Activated CD4-positive, alpha-beta T cell treated with anti-CD3 and anti-CD28 coated beads, Interleukin-2, amount 50 U/mL, for 24 hours (primary cell): ENCODE measurements around the gene ADH7.

ENCODE experiments used
- DNase-seq, 2 donors: peaks; one replicate each; pipeline ENCODE4 v3.0.0-alpha.2; 2020; ENCODE audit warnings: low read depth in 1 of 2, low spot score in 1 of 2

ADH7 gene

GRCh38 chr4:99435154-99435553 is at the start of gene ADH7:
ADH7 (minus strand) TSS chr4:99435342; CDS start chr4:99435233, 109 bp downstream.
- DNase-seq = no peak

GRCh38 chr4:99483636-99484035 is 48.5 kb upstream of the ADH7 start:
- DNase-seq = no peak

- DNase-seq = no peak
These were observed 38.0 kb upstream of the ADH7 start for GRCh38 chr4:99473131-99473530.

GRCh38 chr4:99471896-99472295 is 36.8 kb upstream of the ADH7 start:
- DNase-seq = no peak

GRCh38 chr4:99471349-99471748 is 36.2 kb upstream of the ADH7 start:
- DNase-seq = no peak

- DNase-seq = no peak
These were observed 33.7 kb upstream of the ADH7 start for GRCh38 chr4:99468889-99469288.

- DNase-seq = no peak
These were observed 32.7 kb upstream of the ADH7 start for GRCh38 chr4:99467887-99468286.

GRCh38 chr4:99463566-99463965 is 28.4 kb upstream of the ADH7 start:
- DNase-seq = no peak

- peak in 1 of 2 donors; percentile 52 for DNase-seq
These were observed 27.8 kb upstream of the ADH7 start for GRCh38 chr4:99462875-99463464.

- no peak for DNase-seq
These were observed 26.7 kb upstream of the ADH7 start for GRCh38 chr4:99461623-99462401.

GRCh38 chr4:99459546-99460042 is 24.5 kb upstream of the ADH7 start:
- no peak for DNase-seq

- no peak for DNase-seq
These were observed 23.8 kb upstream of the ADH7 start for GRCh38 chr4:99458911-99459447.

- DNase-seq = no peak
These were observed 22.5 kb upstream of the ADH7 start for GRCh38 chr4:99457676-99458075.

- DNase-seq = no peak
These were observed 22.1 kb upstream of the ADH7 start for GRCh38 chr4:99457270-99457669.

- no peak for DNase-seq
These were observed 12.4 kb upstream of the ADH7 start for GRCh38 chr4:99447513-99447912.

- peak in 1 of 2 donors; percentile 11 for DNase-seq
These were observed 11.9 kb upstream of the ADH7 start for GRCh38 chr4:99447079-99447478.

GRCh38 chr4:99438405-99438780 is 3.3 kb upstream of the ADH7 start:
- no peak for DNase-seq

GRCh38 chr4:99437723-99438404 is 2.7 kb upstream of the ADH7 start:
- DNase-seq = no peak

GRCh38 chr4:99436976-99437722 is 2.0 kb upstream of the ADH7 start:
- no peak for DNase-seq

- DNase-seq = no peak
These were observed 1.3 kb upstream of the ADH7 start for GRCh38 chr4:99436462-99436861.

GRCh38 chr4:99430106-99430505 is 5.0 kb downstream of the ADH7 start:
- no peak for DNase-seq
